UCSD-AML1 (cell line): ENCODE measurements around the gene ATM.

Experiments
- DNase-seq: peaks from one replicate; lab custom pipeline; 2025; ENCODE audit not compliant: unreplicated experiment; lab: John Stamatoyannopoulos, UW

ATM gene

GRCh38 chr11:108222574-108223347 is at the start of gene ATM, which contains the start of gene NPAT:
Gene ATM, plus strand, starts transcription at chr11:108223067. Its CDS starts 4,558 bp downstream, at chr11:108227625.
Gene NPAT, minus strand, starts transcription at chr11:108222638. Its CDS starts 102 bp downstream, at chr11:108222536.
- DNase-seq: peak; percentile 100

- no peak for DNase-seq
Observed at GRCh38 chr11:108177570-108177969, 45.3 kb upstream of the ATM start.

GRCh38 chr11:108193725-108194124 is 29.1 kb upstream of the ATM start:
- DNase-seq: no peak

GRCh38 chr11:108196901-108197300 is 26.0 kb upstream of the ATM start:
- DNase-seq: no peak

GRCh38 chr11:108197351-108197750 is 25.5 kb upstream of the ATM start:
- no peak for DNase-seq

GRCh38 chr11:108198833-108199232 is 24.0 kb upstream of the ATM start:
- DNase-seq: no peak

- peak; percentile 20 for DNase-seq
Observed at GRCh38 chr11:108199446-108200321, 23.2 kb upstream of the ATM start.

GRCh38 chr11:108203075-108203474 is 19.8 kb upstream of the ATM start:
- DNase-seq: no peak

GRCh38 chr11:108204376-108204775 is 18.5 kb upstream of the ATM start:
- DNase-seq: no peak

- no peak for DNase-seq
Observed at GRCh38 chr11:108204929-108205499, 17.9 kb upstream of the ATM start.

- DNase-seq: no peak
Observed at GRCh38 chr11:108206171-108206570, 16.7 kb upstream of the ATM start.

- DNase-seq: no peak
Observed at GRCh38 chr11:108206969-108207682, 15.7 kb upstream of the ATM start.

GRCh38 chr11:108207683-108208060 is 15.2 kb upstream of the ATM start:
- no peak for DNase-seq

- DNase-seq: no peak
Observed at GRCh38 chr11:108210441-108210840, 12.4 kb upstream of the ATM start.

GRCh38 chr11:108213784-108214183 is 9.1 kb upstream of the ATM start:
- DNase-seq: no peak

- no peak for DNase-seq
Observed at GRCh38 chr11:108216988-108217387, 5.9 kb upstream of the ATM start.

- DNase-seq: no peak
Observed at GRCh38 chr11:108218455-108218854, 4.4 kb upstream of the ATM start.

GRCh38 chr11:108218912-108219783 is 3.7 kb upstream of the ATM start:
- no peak for DNase-seq

GRCh38 chr11:108220721-108221336 is 2.0 kb upstream of the ATM start:
- DNase-seq: no peak

- DNase-seq: no peak
Observed at GRCh38 chr11:108221371-108221770, 1.5 kb upstream of the ATM start.
